Measurements from ENCODE around the gene RNF183. TPM values are rescaled to one million over a fixed set of nuclear protein-coding genes. Genes with fewer than 3 reads are reported as not detected.

The RNF183 gene
- total and polyA plus RNA-seq, 2 donors = 0.15 to 0.26 TPM

DNA sequence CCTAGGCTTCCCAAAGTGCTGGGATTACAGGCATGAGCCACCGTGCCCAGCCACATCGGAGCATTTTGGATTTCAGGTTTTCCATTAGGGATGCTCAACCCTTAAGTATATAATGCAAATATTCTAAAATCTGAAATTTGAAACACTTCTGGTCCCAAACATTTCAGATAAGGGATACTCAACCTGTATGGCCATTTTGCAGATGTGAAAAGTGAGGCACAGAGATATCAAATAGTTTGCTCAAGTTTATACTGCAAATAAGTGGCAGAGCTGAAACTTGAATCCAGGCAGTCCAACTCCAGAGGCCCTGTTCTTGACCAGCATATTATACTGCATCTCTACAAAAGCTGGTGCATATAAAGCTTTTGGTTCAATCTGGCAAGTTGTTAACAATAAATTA is 34.5 kb upstream of the RNF183 start:
- WGBS = 96% methylated on average over 2 of the region's 2 CpGs
- H3K36me3 ChIP-seq (ENCODE audit: insufficient read depth) = no peaks in the 10 kb centered on the region
- no peaks in the 10 kb centered on the region for H3K4me1 ChIP-seq (ENCODE audit: insufficient read depth)
- H3K4me3 ChIP-seq (ENCODE audit: low read depth, low read length) = no peak overlapping the region
- no peak for DNase-seq (ENCODE audit: extremely low spot score)
- no peak overlapping the region for H3K27ac ChIP-seq (ENCODE audit: low read depth)

GRCh38 chr9:113331780-113332179 is 28.6 kb upstream of the RNF183 start:
- DNase-seq (ENCODE audit: extremely low spot score) = no peak
- Histone ChIP-seq H3K36me3 (ENCODE audit: insufficient read depth) (no peaks in the 10 kb centered on the region), H3K27ac (ENCODE audit: low read depth) (no peak overlapping the region), H3K4me1 (ENCODE audit: insufficient read depth) (no peaks in the 10 kb centered on the region), H3K4me3 (ENCODE audit: low read depth, low read length) (no peak overlapping the region)
- WGBS = 54% methylated on average over 4 of the region's 4 CpGs

DNA sequence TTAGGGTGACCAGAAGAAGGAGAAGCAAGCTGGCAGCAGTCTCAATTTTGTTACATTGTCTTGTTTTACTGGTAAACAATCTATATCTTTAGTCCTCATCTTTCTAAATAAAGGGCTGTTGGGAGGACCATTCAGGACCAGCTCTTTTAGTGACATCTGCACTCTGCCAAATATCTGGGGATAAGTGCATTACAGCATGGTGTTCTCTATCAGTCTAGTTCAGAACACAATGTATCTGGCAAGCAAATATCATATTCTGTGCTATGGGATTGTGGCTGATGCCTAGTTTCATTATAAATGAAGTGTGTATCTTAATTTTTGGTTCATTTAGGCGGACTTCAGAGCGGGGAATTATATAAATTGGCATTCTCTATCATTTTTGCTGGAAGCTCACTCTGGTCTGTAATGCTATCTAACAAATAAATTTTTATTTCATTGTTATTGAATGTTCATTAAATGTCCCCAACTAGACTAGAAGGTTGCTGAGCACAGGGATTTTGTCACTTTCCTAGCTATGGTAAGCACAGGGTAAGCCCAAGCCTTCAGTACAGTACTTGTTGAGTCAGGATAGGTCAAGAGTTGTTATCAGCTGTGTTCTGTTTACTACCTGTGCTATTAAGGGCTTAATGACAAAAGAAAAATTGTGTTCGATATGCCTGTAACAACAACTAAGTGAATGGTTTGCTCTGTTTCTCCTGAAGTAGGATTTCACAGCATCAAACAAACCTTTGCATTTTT is 25.0 kb upstream of the RNF183 start:
- H3K27ac ChIP-seq (ENCODE audit: low read depth) = no peak overlapping the region
- H3K4me3 ChIP-seq (ENCODE audit: low read depth, low read length) = no peak overlapping the region
- DNase-seq (ENCODE audit: extremely low spot score) = no peak
- no peaks in the 10 kb centered on the region for H3K36me3 ChIP-seq (ENCODE audit: insufficient read depth)
- WGBS = 94% methylated on average over 3 of the region's 3 CpGs
- no peaks in the 10 kb centered on the region for H3K4me1 ChIP-seq (ENCODE audit: insufficient read depth)

GRCh38 chr9:113326230-113326629 is 23.1 kb upstream of the RNF183 start:
- DNase-seq (ENCODE audit: extremely low spot score) = no peak
- Histone ChIP-seq H3K4me1 (ENCODE audit: insufficient read depth) (no peaks in the 10 kb centered on the region), H3K4me3 (ENCODE audit: low read depth, low read length) (no peak overlapping the region), H3K36me3 (ENCODE audit: insufficient read depth) (no peaks in the 10 kb centered on the region), H3K27ac (ENCODE audit: low read depth) (no peak overlapping the region)
- WGBS = 97% methylated on average over 4 of the region's 4 CpGs

DNA sequence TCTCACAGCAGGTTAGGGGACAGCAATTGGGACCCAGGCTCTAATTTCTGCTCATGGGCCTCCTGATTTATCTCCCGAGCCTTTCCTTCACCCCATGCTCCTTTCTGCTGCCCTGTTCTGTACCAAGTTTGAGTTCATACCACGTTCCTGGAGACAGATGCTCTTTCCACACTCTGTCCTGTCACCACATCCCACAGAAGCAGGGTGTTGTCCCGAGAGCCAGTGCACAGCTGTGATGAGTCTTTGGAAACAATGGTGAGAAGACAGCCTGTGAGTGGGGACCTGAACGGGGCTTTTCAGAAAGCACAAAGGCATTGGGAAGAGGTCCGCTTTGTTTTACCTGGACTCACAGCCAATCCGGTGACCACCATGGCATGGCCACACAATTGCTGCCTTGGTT is 19.5 kb upstream of the RNF183 start:
- WGBS = 78% methylated on average over 6 of the region's 6 CpGs
- Histone ChIP-seq H3K27ac (ENCODE audit: low read depth) (no peak overlapping the region), H3K4me1 (ENCODE audit: insufficient read depth) (no peaks in the 10 kb centered on the region), H3K36me3 (ENCODE audit: insufficient read depth) (no peaks in the 10 kb centered on the region), H3K4me3 (ENCODE audit: low read depth, low read length) (no peak overlapping the region)
- no peak for DNase-seq (ENCODE audit: extremely low spot score)

DNA sequence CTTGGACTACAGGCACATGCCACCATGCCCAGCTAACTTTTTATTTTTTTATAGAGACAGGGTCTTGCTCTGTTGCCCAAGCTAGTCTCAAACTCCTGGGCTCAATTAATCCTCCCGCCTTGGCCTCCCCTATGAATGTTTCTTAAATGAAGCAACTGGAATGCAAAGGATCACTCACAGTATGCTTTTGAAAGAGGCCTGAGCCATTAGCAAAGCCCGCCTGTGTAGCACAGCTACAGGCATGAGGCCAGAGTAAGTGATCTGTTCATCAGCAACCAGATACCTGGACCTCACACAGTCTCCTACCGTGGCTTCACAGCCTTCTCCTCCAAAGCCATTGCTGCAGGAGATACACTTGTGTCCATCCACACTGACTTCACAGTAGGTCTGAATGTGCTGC is 16.9 kb upstream of the RNF183 start:
- H3K4me1 ChIP-seq (ENCODE audit: insufficient read depth) = no peaks in the 10 kb centered on the region
- H3K27ac ChIP-seq (ENCODE audit: low read depth) = no peak overlapping the region
- H3K4me3 ChIP-seq (ENCODE audit: low read depth, low read length) = no peak overlapping the region
- DNase-seq (ENCODE audit: extremely low spot score) = no peak
- WGBS = 89% methylated on average over 3 of the region's 3 CpGs
- no peaks in the 10 kb centered on the region for H3K36me3 ChIP-seq (ENCODE audit: insufficient read depth)

- no peak for DNase-seq (ENCODE audit: extremely low spot score)
- Histone ChIP-seq H3K4me3 (ENCODE audit: low read depth, low read length) (no peak overlapping the region), H3K36me3 (ENCODE audit: insufficient read depth) (no peaks in the 10 kb centered on the region), H3K4me1 (ENCODE audit: insufficient read depth) (no peaks in the 10 kb centered on the region), H3K27ac (ENCODE audit: low read depth) (no peak overlapping the region)
- WGBS = 93% methylated on average over 2 of the region's 2 CpGs
Measured at GRCh38 chr9:113319054-113319453, 15.9 kb upstream of the RNF183 start.

DNA sequence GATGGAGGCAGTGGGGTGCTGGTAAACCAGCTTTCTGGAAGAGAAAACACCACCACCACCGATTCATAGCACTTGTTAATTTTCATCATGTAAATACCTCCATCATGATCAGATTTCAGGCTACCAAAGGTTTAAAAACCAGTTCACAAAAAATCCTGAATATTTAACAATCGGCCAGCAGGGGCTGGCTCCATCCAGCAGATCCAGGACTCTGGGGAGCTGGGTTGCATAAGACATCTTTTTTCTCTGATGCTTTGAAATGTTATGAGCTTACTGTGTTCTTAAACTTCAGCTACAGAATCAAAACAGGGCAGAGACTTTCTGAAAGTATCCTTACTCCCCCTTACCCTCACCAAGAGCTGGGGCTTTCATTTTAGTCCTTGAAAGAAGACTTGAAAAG is 14.6 kb upstream of the RNF183 start:
- no peak for DNase-seq (ENCODE audit: extremely low spot score)
- H3K4me1 ChIP-seq (ENCODE audit: insufficient read depth) = no peaks in the 10 kb centered on the region
- H3K4me3 ChIP-seq (ENCODE audit: low read depth, low read length) = no peak overlapping the region
- no peaks in the 10 kb centered on the region for H3K36me3 ChIP-seq (ENCODE audit: insufficient read depth)
- WGBS = 71% methylated on average over 2 of the region's 2 CpGs
- H3K27ac ChIP-seq (ENCODE audit: low read depth) = no peak overlapping the region

DNA sequence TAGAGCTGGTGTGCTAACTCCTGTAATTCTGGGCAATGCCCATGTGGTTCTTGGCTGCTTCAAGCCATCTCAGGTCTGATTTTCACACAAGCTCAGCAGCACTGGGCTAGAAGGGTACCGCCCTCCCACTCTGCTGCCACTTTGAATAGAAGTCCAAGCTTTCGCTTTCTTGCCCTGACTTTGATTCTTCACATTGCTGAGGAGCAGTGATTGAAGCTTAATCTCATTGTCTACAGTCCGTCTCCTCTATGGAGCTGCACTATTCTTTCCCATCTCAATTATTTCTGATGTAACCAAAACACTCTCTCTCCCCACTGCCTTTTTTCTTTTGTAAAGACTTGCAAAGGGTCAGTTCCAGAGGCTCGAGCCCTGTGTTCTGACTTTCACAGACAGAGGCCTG is 12.9 kb upstream of the RNF183 start:
- Histone ChIP-seq H3K27ac (ENCODE audit: low read depth) (no peak overlapping the region), H3K4me1 (ENCODE audit: insufficient read depth) (no peaks in the 10 kb centered on the region), H3K36me3 (ENCODE audit: insufficient read depth) (no peaks in the 10 kb centered on the region), H3K4me3 (ENCODE audit: low read depth, low read length) (no peak overlapping the region)
- DNase-seq (ENCODE audit: extremely low spot score) = no peak
- 94% methylated on average over 4 of the region's 4 CpGs for WGBS

DNA sequence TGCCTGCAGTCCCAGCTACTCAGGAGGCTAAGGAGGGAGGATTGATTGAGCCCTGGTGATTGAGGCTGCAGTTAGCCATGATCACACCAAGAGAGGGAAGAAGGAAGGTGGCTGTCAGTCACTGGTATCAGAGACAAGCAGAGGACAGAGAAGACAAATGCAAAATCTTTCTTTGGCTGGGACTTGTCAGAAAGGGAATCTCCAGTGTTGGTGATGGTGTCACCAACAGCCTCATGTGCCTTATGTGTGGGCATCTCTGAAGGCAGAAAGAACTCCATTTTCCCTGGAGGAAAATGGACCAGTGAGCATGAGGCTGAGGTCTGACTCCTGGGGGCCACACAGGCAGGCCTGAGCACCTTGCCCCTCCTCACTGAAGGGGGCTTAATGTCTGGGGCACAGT is 12.1 kb upstream of the RNF183 start:
- Histone ChIP-seq H3K36me3 (ENCODE audit: insufficient read depth) (no peaks in the 10 kb centered on the region), H3K27ac (ENCODE audit: low read depth) (no peak overlapping the region), H3K4me3 (ENCODE audit: low read depth, low read length) (no peak overlapping the region), H3K4me1 (ENCODE audit: insufficient read depth) (no peaks in the 10 kb centered on the region)
- DNase-seq (ENCODE audit: extremely low spot score) = no peak

DNA sequence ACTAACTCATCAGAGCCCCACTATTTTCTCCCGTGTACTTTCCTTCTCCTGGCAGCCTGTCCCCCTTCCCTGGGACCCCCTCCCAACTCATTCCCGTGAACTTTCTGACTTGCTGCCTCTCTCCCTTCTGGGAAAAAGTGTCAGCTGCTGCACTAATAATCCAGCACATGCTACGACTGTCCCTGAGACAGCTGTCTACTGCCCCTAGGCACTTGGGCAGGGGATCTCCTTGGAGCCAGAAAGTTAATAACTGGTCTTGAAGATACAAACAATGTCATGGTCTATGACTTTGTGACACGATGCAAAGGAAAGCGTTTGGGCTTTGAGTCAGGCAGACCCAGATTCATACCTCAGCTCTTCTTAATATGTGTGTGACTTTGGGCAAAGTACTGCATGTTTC is 10.1 kb upstream of the RNF183 start:
- WGBS = 56% methylated on average over 5 of the region's 5 CpGs
- no peak for DNase-seq (ENCODE audit: extremely low spot score)

GRCh38 chr9:113311961-113312360 is 8.8 kb upstream of the RNF183 start:
- 80% methylated on average over 3 of the region's 3 CpGs for WGBS
- Histone ChIP-seq H3K27ac (ENCODE audit: low read depth) (no peak overlapping the region), H3K36me3 (ENCODE audit: insufficient read depth) (no peaks in the 10 kb centered on the region), H3K4me3 (ENCODE audit: low read depth, low read length) (no peak overlapping the region), H3K4me1 (ENCODE audit: insufficient read depth) (no peaks in the 10 kb centered on the region)
- no peak for DNase-seq (ENCODE audit: extremely low spot score)

More for the DNA sequence above, 10.1 kb upstream of the RNF183 start:
- Histone ChIP-seq H3K4me1 (ENCODE audit: insufficient read depth) (no peaks in the 10 kb centered on the region), H3K36me3 (ENCODE audit: insufficient read depth) (no peaks in the 10 kb centered on the region), H3K27ac (ENCODE audit: low read depth) (no peak overlapping the region), H3K4me3 (ENCODE audit: low read depth, low read length) (no peak overlapping the region)

- WGBS = 48% methylated on average over 3 of the region's 3 CpGs
- Histone ChIP-seq H3K27ac (ENCODE audit: low read depth) (no peak overlapping the region), H3K36me3 (ENCODE audit: insufficient read depth) (no peaks in the 10 kb centered on the region), H3K4me1 (ENCODE audit: insufficient read depth) (no peaks in the 10 kb centered on the region), H3K4me3 (ENCODE audit: low read depth, low read length) (no peak overlapping the region)
- DNase-seq (ENCODE audit: extremely low spot score) = no peak
Measured at GRCh38 chr9:113310538-113310937, 7.4 kb upstream of the RNF183 start.

- H3K4me3 ChIP-seq (ENCODE audit: low read depth, low read length) = no peak overlapping the region
- no peak for DNase-seq (ENCODE audit: extremely low spot score)
- no peak overlapping the region for H3K27ac ChIP-seq (ENCODE audit: low read depth)
- no peaks in the 10 kb centered on the region for H3K4me1 ChIP-seq (ENCODE audit: insufficient read depth)
- WGBS = 4% methylated on average over 2 of the region's 2 CpGs
- no peaks in the 10 kb centered on the region for H3K36me3 ChIP-seq (ENCODE audit: insufficient read depth)
Measured at GRCh38 chr9:113309204-113309813, 6.1 kb upstream of the RNF183 start.
